Breast epithelium (tissue), 4 donors: ENCODE results near the gene ZMAT1. TPM values are rescaled to one million over a fixed set of nuclear protein-coding genes. Genes with fewer than 3 reads are reported as not detected.

Experiments used
- DNase-seq, 2 donors: peaks; one replicate each; pipeline ENCODE4 v3.0.0-alpha.2; 2019; ENCODE audit warnings: low spot score in 2 of 2
- H3K27ac ChIP-seq, 2 donors: fragments of 200-600 bp; sonication (generic) in 1 of 2; one replicate each; pipeline ENCODE4 v1.5.1; 2016 to 2019; ENCODE audit warnings: mild to moderate bottlenecking in 1 of 2
- H3K27me3 ChIP-seq, 2 donors: fragments of 200-600 bp; sonication (generic) in 1 of 2; one replicate each; pipeline versions ENCODE4 v1.5.1 to v1.6.0; 2017 to 2019; ENCODE audit warnings: control low read depth in 1 of 2, mild to moderate bottlenecking in 1 of 2
- H3K36me3 ChIP-seq: fragments of 200-600 bp; one replicate; pipeline ENCODE4 v1.5.1; 2019
- H3K4me1 ChIP-seq, 2 donors: fragments of 200-600 bp; sonication (generic); one replicate each; pipeline ENCODE4 v1.5.1; 2016 to 2019; ENCODE audit warnings: control low read depth in 1 of 2
- H3K4me3 ChIP-seq, 3 donors: fragments of 200-600 bp; sonication (generic); 1 replicate in 2 of 3; 2 replicates in 1 of 3; pipeline ENCODE4 v1.5.1; 2016 to 2019; ENCODE audit warnings: mild to moderate bottlenecking in 3 of 3, moderate library complexity in 2 of 3
- H3K9me3 ChIP-seq, 2 donors: fragments of 200-600 bp; sonication (generic) in 1 of 2; one replicate each; pipeline ENCODE4 v1.5.1; 2016 to 2019; ENCODE audit warnings: control low read depth in 1 of 2
- POLR2A ChIP-seq: fragments of 450-650 bp; IDR thresholded peaks from one replicate; pipeline ENCODE4 v1.6.1; 2016; ENCODE audit warnings: antibody characterized with exemption, mild to moderate bottlenecking, moderate library complexity
- POLR2AphosphoS5 ChIP-seq, 3 donors: sonication (generic); formaldehyde crosslinking; IDR thresholded peaks; one replicate each; pipeline ENCODE4 v1.6.1; 2017; ENCODE audit warnings: antibody characterized with exemption in 3 of 3
- intact Hi-C: fragments of 100-400 bp; cut with DNase I; formaldehyde crosslinking; loops from one replicate; pipeline ENCODE4 v1.15.1; 2023; ENCODE audit warnings: low total_unique reads
- total RNA-seq, 3 donors: library from RNA; depleted of rRNA; stranded (reverse); fragments of >200 nt; gene quantifications; one replicate each; pipeline ENCODE4 v1.1.0, GENCODE V29; 2016
- TF ChIP-seq, protein P1 (sequence below), 3 donors: fragments of 450-650 bp; IDR thresholded peaks; one replicate each; pipeline ENCODE4 v1.5.1; 2016 to 2017; ENCODE audit warnings: antibody characterized with exemption in 3 of 3, mild to moderate bottlenecking in 3 of 3, moderate library complexity in 3 of 3

The ZMAT1 gene
- total RNA-seq, 3 donors from 2014 or later, result 16.7 to 32.8 (median 19.0) TPM

GRCh38 chrX:101906136-101906796 lies 25.6 kb downstream of the ZMAT1 start:
- H3K27ac ChIP-seq, result no peak overlapping the region

GRCh38 chrX:101904996-101905395 lies 26.8 kb downstream of the ZMAT1 start:
- intact Hi-C loops, result no loop called here
- H3K4me3 ChIP-seq, result no peak overlapping the region

More at GRCh38 chrX:101906136-101906796, 25.6 kb downstream of the ZMAT1 start:
- intact Hi-C loops, result no loop called here
- no peak for DNase-seq
- TF ChIP-seq POLR2AphosphoS5 (IDR thresholded peaks at IDR 0.05) (no peak), POLR2A (no peak)
- TF ChIP-seq, protein P1, sequence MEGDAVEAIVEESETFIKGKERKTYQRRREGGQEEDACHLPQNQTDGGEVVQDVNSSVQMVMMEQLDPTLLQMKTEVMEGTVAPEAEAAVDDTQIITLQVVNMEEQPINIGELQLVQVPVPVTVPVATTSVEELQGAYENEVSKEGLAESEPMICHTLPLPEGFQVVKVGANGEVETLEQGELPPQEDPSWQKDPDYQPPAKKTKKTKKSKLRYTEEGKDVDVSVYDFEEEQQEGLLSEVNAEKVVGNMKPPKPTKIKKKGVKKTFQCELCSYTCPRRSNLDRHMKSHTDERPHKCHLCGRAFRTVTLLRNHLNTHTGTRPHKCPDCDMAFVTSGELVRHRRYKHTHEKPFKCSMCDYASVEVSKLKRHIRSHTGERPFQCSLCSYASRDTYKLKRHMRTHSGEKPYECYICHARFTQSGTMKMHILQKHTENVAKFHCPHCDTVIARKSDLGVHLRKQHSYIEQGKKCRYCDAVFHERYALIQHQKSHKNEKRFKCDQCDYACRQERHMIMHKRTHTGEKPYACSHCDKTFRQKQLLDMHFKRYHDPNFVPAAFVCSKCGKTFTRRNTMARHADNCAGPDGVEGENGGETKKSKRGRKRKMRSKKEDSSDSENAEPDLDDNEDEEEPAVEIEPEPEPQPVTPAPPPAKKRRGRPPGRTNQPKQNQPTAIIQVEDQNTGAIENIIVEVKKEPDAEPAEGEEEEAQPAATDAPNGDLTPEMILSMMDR (IDR thresholded peaks at IDR 0.05), result no peak
- H3K4me1 ChIP-seq, result no peaks in the 10 kb centered on the region
- H3K4me3 ChIP-seq, result no peak overlapping the region
- H3K27me3 ChIP-seq, result peaks cover 0 to 8% of the 10 kb centered on the region in 2 donors
- H3K9me3 ChIP-seq, result peaks cover 28 to 45% of the 10 kb centered on the region in 2 donors
- H3K36me3 ChIP-seq, result no peaks in the 10 kb centered on the region

More at GRCh38 chrX:101904996-101905395, 26.8 kb downstream of the ZMAT1 start:
- Histone ChIP-seq H3K36me3 (no peaks in the 10 kb centered on the region), H3K4me1 (no peaks in the 10 kb centered on the region), H3K27ac (no peak overlapping the region), H3K9me3 (peaks cover 25 to 32% of the 10 kb centered on the region in 2 donors), H3K27me3 (peaks cover 0 to 8% of the 10 kb centered on the region in 2 donors)
- TF ChIP-seq, protein P1 (IDR thresholded peaks at IDR 0.05), result no peak
- TF ChIP-seq POLR2A, result no peak
- TF ChIP-seq POLR2AphosphoS5 (IDR thresholded peaks at IDR 0.05), result no peak
- DNase-seq, result no peak

Other genes starting within 250 kb of the ZMAT1 start
- 1 to 10 TPM in 1 of 3 donors, under 1 TPM in 1, not detected in 1; 0.66 to 6.4 TPM for gene TCEAL2, start 193.7 kb upstream of the ZMAT1 start, total RNA-seq
- gene TCEAL6, start 210.5 kb upstream of the ZMAT1 start, total RNA-seq, result 1 to 10 TPM in 1 of 3 donors, not detected in 2; 2.6 TPM
- 1 to 10 TPM; 1.6 to 5.3 (median 3.3) TPM for gene BEX5, start 223.9 kb upstream of the ZMAT1 start, total RNA-seq